KMS-11 (cell line): ENCODE results near the gene RUFY1.

Source experiments
- H2AFZ ChIP-seq: fragments of 200-600 bp; sonication (generic); 2 replicates; pipeline ENCODE4 v1.6.1; 2016; ENCODE audit warnings: antibody characterized with exemption, mixed run types, low read depth
- H3K27ac ChIP-seq: fragments of 200-600 bp; sonication (generic); 2 replicates; pipeline ENCODE4 v1.6.1; 2016; ENCODE audit warnings: mild to moderate bottlenecking, mixed run types
- H3K27me3 ChIP-seq: fragments of 200-600 bp; sonication (generic); 2 replicates; pipeline ENCODE4 v1.6.1; 2017; ENCODE audit warnings: mild to moderate bottlenecking, low read depth, mixed run types, moderate library complexity; ENCODE audit not compliant: insufficient read depth
- H3K36me3 ChIP-seq: fragments of 200-600 bp; sonication (generic); 2 replicates; pipeline ENCODE4 v1.6.1; 2017; ENCODE audit warnings: mild to moderate bottlenecking, mixed run types; ENCODE audit not compliant: insufficient read depth
- H3K4me1 ChIP-seq: fragments of 200-600 bp; sonication (generic); 2 replicates; pipeline ENCODE4 v1.6.1; 2016; ENCODE audit warnings: mild to moderate bottlenecking, low read depth, mixed run types; ENCODE audit not compliant: poor library complexity, severe bottlenecking
- H3K4me2 ChIP-seq: fragments of 200-600 bp; sonication (generic); 2 replicates; pipeline ENCODE4 v1.7.0; 2016; ENCODE audit warnings: mild to moderate bottlenecking, mixed run types
- H3K4me3 ChIP-seq: fragments of 200-600 bp; sonication (generic); IDR thresholded peaks from 2 replicates; pipeline ENCODE4 v1.6.1; 2017; ENCODE audit warnings: low read depth, low read length, mixed read lengths; ENCODE audit not compliant: insufficient read depth
- H3K79me2 ChIP-seq: fragments of 200-600 bp; sonication (generic); 2 replicates; pipeline ENCODE4 v1.6.1; 2016; ENCODE audit warnings: low read depth, mixed run types; ENCODE audit not compliant: insufficient read depth
- H3K9ac ChIP-seq: fragments of 200-600 bp; sonication (generic); 2 replicates; pipeline ENCODE4 v1.6.1; 2016; ENCODE audit warnings: mild to moderate bottlenecking, mixed run types
- H4K20me1 ChIP-seq: fragments of 200-600 bp; sonication (generic); 2 replicates; pipeline ENCODE4 v1.6.1; 2016; ENCODE audit warnings: mild to moderate bottlenecking, mixed run types; ENCODE audit not compliant: insufficient read depth
- TF ChIP-seq, protein P1 (sequence below): fragments of 200-600 bp; sonication (generic); conservative IDR thresholded peaks from 2 replicates; pipeline ENCODE4 v1.6.1; 2017; ENCODE audit warnings: low read depth, mild to moderate bottlenecking, antibody characterized with exemption, low read length, moderate library complexity, mixed read lengths

The RUFY1 gene

DNA sequence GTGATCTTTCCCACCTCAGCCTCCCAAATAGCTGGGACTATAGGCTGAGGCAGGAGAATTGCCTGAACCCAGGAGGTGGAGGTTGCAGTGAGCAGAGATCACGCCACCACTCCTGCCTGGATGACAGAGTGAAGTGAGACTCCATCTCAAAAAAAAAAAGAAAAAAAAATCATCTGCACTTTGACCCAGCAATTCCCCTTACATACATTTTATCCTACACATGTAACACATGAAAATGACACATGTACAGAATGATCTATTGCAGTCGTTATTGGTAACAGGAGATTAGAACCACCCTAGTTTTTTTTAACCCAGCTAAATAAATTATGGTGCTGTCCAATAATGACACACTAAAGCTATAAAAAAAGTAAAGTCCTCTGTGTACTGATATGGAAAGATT lies 14.2 kb downstream of the RUFY1 start:
- no peaks in the 10 kb centered on the region for H3K36me3 ChIP-seq

DNA sequence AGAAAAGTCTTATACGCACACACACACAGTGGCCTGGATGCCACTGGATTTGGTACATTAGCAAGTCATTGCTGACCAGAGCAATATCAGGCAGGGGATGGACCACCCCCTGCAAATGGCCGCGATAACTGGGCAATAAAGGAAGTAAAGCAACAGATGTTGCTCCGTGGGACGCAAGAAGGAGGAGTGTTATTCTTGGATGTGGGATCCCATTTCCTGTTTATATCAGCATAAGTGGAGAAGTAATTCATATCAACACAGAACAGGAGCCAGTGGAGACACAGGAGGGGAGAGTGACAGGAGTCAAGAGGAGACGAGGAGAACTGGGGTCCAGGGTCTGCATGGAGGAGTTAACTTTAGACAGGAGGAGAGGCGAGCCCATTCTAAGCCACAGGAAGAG lies 18.4 kb downstream of the RUFY1 start:
- H3K4me3 ChIP-seq: no peak overlapping the region
- H3K4me2 ChIP-seq: no peak overlapping the region
- H2AFZ ChIP-seq: no peak overlapping the region
- TF ChIP-seq, protein P1, sequence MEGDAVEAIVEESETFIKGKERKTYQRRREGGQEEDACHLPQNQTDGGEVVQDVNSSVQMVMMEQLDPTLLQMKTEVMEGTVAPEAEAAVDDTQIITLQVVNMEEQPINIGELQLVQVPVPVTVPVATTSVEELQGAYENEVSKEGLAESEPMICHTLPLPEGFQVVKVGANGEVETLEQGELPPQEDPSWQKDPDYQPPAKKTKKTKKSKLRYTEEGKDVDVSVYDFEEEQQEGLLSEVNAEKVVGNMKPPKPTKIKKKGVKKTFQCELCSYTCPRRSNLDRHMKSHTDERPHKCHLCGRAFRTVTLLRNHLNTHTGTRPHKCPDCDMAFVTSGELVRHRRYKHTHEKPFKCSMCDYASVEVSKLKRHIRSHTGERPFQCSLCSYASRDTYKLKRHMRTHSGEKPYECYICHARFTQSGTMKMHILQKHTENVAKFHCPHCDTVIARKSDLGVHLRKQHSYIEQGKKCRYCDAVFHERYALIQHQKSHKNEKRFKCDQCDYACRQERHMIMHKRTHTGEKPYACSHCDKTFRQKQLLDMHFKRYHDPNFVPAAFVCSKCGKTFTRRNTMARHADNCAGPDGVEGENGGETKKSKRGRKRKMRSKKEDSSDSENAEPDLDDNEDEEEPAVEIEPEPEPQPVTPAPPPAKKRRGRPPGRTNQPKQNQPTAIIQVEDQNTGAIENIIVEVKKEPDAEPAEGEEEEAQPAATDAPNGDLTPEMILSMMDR: no peak
- H3K9ac ChIP-seq: no peak overlapping the region
- no peaks in the 10 kb centered on the region for H3K4me1 ChIP-seq
- H3K27ac ChIP-seq: no peak overlapping the region
- no peaks in the 10 kb centered on the region for H3K79me2 ChIP-seq
- no peaks in the 10 kb centered on the region for H4K20me1 ChIP-seq
- no peaks in the 10 kb centered on the region for H3K36me3 ChIP-seq
- no peaks in the 10 kb centered on the region for H3K27me3 ChIP-seq

More for the DNA sequence above, 14.2 kb downstream of the RUFY1 start:
- TF ChIP-seq, protein P1: no peak
- no peaks in the 10 kb centered on the region for H3K27me3 ChIP-seq
- no peak overlapping the region for H3K9ac ChIP-seq
- H2AFZ ChIP-seq: no peak overlapping the region
- H3K27ac ChIP-seq: no peak overlapping the region
- H4K20me1 ChIP-seq: no peaks in the 10 kb centered on the region
- H3K4me1 ChIP-seq: no peaks in the 10 kb centered on the region
- no peak overlapping the region for H3K4me2 ChIP-seq
- H3K4me3 ChIP-seq: no peak overlapping the region
- no peaks in the 10 kb centered on the region for H3K79me2 ChIP-seq

DNA sequence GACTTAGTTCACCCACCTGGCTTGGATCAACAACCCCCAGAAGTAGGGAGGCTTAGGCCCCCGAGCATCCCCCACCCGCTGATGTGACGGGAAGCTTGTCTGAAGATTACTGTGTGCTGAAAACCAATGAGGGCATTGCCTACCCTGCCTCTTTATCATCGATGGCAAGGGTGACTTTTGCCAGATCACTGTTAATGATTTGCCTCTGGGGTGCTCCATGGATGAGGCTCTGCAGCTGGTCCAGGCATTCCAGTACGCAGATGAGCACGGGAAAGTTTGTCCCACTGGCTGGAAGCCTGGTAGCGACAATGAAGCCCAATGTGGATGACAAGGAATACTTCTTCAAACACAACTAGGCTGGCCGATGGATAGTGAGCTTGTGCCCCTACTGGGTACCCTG lies 22.0 kb downstream of the RUFY1 start:
- Histone ChIP-seq H3K36me3 (no peaks in the 10 kb centered on the region), H3K79me2 (no peaks in the 10 kb centered on the region), H3K4me2 (no peak overlapping the region), H3K9ac (no peak overlapping the region), H3K4me3 (no peak overlapping the region), H3K27me3 (no peaks in the 10 kb centered on the region), H4K20me1 (no peaks in the 10 kb centered on the region), H2AFZ (no peak overlapping the region), H3K27ac (no peak overlapping the region), H3K4me1 (no peaks in the 10 kb centered on the region)
- TF ChIP-seq, protein P1: no peak

DNA sequence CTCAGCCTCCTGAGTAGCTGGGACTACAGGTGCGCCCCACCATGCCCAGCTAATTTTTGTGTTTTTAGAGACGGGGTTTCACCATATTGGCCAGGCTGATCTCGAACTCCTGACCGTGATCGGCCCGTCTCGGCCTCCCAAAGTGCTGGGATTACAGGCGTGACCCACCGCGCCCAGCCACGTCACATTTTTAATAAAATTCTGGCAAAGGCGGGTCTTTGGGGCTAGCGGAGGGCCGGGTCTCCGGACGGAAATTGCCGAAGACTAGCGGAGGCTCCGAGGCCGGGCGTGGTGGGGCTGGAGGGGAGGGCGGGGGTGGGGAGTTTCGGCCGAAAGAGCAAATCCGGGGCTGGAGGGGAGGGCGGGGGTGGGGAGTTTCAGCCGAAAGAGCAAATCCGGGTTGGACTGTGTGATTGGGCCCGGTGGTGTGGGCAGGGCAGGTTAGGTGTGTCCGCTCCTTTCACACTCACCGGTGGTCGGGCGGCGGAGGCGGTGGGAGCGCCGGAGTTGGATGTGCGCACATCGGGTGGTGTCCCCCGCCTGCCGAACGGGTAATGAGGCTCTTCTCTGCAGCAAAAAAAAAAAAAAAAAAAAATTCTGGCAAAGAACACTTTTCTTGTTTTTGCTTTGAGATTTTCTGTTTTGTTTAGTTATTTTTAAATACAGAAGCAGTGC lies 27.1 kb downstream of the RUFY1 start:
- Histone ChIP-seq H3K27ac (no peak overlapping the region), H3K9ac (no peak overlapping the region), H3K79me2 (no peaks in the 10 kb centered on the region), H4K20me1 (no peaks in the 10 kb centered on the region), H3K27me3 (no peaks in the 10 kb centered on the region), H2AFZ (no peak overlapping the region), H3K36me3 (no peaks in the 10 kb centered on the region), H3K4me2 (no peak overlapping the region), H3K4me3 (no peak overlapping the region), H3K4me1 (no peaks in the 10 kb centered on the region)
- TF ChIP-seq, protein P1: no peak
